Right ventricle myocardium superior (tissue), 1 donor: ENCODE data around the gene PAK3. TPM values are rescaled to one million over a fixed set of nuclear protein-coding genes. Genes with fewer than 3 reads are reported as not detected.

Experiments used
- ATAC-seq: fragments of 200-7000 bp; cut with Tn5 transposase; one replicate; pipeline ENCODE4 v1.9.1; 2020; ENCODE audit warnings: mild to moderate bottlenecking; ENCODE audit not compliant: poor library complexity
- DNase-seq: peaks from one replicate; pipeline ENCODE4 v3.0.0-alpha.2; 2020
- intact Hi-C: fragments of 100-400 bp; cut with DNase I; formaldehyde crosslinking; loops from one replicate; pipeline ENCODE4 v1.11.2; 2022
- total RNA-seq: library from RNA; stranded (reverse); fragmentation: NEBNext Ultra II Directional; extraction: Animal tissue kit (Norgen Biotek cat#: 25700); gene quantifications from one replicate; pipeline ENCODE4 v1.2.1, GENCODE V29; 2021
- donor health status: DM: no; HTN: yes; CAD: no; lungs with severe emphysema.

Gene PAK3
- total RNA-seq, 1 donor from 2014 or later, result 0.35 TPM

- intact Hi-C loops, result no loop called here
- ATAC-seq (no peak), DNase-seq (no peak)
These were observed 28.4 kb downstream of the PAK3 start for GRCh38 chrX:111124418-111124817.

- no peak for DNase-seq
- intact Hi-C loops, result no loop called here
- no peak for ATAC-seq
These were observed 31.0 kb downstream of the PAK3 start for GRCh38 chrX:111127038-111127437.

DNA sequence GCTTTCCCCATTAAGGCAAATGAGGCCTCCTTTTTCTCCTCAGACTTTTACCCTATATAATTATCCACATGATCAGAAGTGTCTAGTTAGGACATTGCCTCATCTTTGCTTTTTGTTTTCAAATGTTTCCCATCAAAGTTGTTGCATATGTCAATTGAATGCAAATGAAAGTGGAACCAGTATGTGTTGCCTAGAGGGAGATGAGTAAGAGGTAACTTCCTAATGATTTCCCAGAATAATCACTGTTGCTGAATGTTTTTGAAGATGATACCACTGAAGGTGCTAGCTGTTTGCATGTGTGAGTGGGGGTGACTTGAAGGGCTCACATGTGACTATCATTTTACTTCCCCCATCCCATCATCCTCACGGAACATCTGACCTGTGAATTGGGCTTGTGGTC lies 33.9 kb downstream of the PAK3 start:
- ATAC-seq (no peak), DNase-seq (no peak)
- intact Hi-C loops, result no loop called here

- DNase-seq (no peak), ATAC-seq (no peak)
- intact Hi-C loops, result no loop called here
These were observed 35.6 kb downstream of the PAK3 start for GRCh38 chrX:111131572-111131971.

DNA sequence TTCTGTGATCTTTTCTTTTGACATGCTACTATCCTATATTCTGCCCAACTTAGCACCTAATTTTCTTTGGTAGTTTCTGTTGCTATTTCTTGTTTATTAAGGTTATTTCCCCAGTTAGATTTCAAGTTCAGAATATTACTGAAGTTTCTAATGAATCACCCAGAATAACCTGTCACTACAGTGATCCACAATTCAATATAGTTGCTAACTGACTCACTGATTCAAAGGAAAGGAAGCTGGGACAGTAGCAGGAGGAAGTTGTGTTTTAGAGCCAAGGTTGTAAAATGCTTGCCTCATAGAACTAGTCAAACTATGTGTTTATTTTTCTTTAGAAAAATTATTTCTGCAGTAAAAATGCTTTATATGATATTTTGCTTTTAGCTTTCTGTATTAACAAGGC lies 37.4 kb downstream of the PAK3 start:
- ATAC-seq (no peak), DNase-seq (no peak)
- intact Hi-C loops, result no loop called here

DNA sequence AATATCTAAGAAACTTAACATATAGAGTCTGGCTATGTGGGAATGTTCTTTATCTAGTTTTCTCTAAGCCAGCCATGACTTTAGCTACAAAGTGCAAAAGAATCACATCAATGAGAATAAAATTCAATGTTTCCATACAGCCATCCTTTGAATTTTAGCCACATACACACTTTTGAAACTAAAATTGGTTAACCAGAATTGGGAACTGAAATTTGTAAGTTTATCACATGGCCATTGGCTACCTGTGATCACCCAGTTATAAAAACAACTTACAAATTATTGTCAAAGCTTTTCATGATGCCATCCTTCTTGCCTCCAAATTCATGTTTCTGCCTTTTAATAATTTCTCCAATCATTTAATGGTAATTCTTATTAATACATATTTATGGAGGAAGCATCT lies 49.9 kb downstream of the PAK3 start:
- DNase-seq (no peak), ATAC-seq (no peak)
- intact Hi-C loops, result no loop called here

DNA sequence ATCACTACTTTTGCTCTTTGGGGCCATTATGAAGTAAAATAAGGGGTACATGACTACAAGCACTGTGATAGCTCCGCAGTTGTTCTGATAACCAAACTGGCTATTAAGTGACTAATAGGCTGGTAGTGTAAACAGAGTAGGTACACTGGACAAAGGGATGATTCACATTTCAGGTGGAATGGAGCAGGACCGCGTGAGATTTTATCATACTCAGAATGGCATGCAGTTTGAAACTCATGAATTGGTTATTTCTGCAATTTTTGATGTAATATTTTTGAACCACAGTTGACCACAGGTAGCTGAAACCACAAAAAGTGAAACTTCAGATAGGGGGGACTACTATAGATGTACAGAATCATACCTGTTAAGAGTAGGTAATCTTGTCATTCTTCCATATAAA lies 55.8 kb downstream of the PAK3 start:
- no peak for ATAC-seq
- intact Hi-C loops, result no loop called here
- DNase-seq, result no peak

- ATAC-seq (no peak), DNase-seq (no peak)
- intact Hi-C loops, result no loop called here
These were observed 63.2 kb downstream of the PAK3 start for GRCh38 chrX:111159232-111159631.

DNA sequence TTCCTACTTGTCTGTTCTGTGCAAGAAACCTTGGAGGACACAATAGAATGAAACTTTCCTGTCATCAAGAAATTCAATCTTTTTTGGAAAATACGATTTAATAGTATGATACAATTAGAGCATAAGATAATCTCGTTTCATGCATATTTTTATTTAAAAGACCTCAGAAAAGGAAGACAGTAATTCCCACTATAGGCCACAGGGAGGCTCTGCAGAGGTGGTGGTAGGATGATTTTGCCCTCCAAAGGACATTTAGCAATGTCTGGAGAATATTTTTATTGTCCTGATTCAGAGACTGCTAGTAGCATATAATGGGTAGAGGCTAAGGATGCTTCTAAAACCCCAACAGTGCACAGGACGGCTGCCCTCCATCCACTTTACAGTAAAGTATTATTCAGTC lies 68.7 kb downstream of the PAK3 start:
- intact Hi-C loops, result no loop called here
- ATAC-seq (no peak), DNase-seq (no peak)

GRCh38 chrX:111165902-111166301 lies 69.9 kb downstream of the PAK3 start:
- ATAC-seq (no peak), DNase-seq (no peak)
- intact Hi-C loops, result no loop called here

- ATAC-seq (no peak), DNase-seq (no peak)
- intact Hi-C loops, result no loop called here
These were observed 71.3 kb downstream of the PAK3 start for GRCh38 chrX:111167334-111167733.

- ATAC-seq (no peak), DNase-seq (no peak)
- intact Hi-C loops, result no loop called here
These were observed 72.3 kb downstream of the PAK3 start for GRCh38 chrX:111168314-111168713.

GRCh38 chrX:111169141-111169540 lies 73.2 kb downstream of the PAK3 start:
- ATAC-seq (no peak), DNase-seq (no peak)
- intact Hi-C loops, result no loop called here

DNA sequence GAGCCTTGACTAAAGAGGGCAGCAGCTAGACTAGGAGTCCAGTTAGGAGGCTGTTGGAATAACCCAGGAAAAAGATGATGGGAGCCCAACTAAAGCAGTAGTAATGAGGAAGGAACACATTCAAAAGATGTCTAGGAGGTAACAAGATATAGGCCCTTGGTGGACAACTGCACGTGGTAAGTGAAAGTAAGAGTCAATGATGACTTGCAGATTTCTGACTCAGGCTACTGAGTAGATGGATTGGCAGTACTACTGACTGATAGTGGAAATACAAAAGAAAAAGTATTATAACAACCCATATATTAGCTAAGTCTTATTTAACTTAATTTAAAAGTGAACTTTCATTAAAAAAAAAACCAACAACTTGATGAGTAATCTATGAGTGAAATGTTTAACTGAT lies 74.0 kb downstream of the PAK3 start:
- intact Hi-C loops, result no loop called here
- no peak for ATAC-seq
- DNase-seq, result no peak

GRCh38 chrX:111180750-111181240 lies 84.8 kb downstream of the PAK3 start:
- ATAC-seq, result no peak
- DNase-seq, result no peak
- intact Hi-C loops, result no loop called here

- ATAC-seq, result no peak
- intact Hi-C loops, result no loop called here
- DNase-seq, result no peak
These were observed 86.0 kb downstream of the PAK3 start for GRCh38 chrX:111181951-111182350.

- ATAC-seq (no peak), DNase-seq (no peak)
- intact Hi-C loops, result no loop called here
These were observed 87.0 kb downstream of the PAK3 start for GRCh38 chrX:111182997-111183396.

- intact Hi-C loops, result no loop called here
- DNase-seq, result no peak
- no peak for ATAC-seq
These were observed 95.6 kb downstream of the PAK3 start for GRCh38 chrX:111191598-111191997.

GRCh38 chrX:111199505-111199904 lies 103.5 kb downstream of the PAK3 start:
- intact Hi-C loops, result no loop called here
- DNase-seq (no peak), ATAC-seq (no peak)

GRCh38 chrX:111200327-111200726 lies 104.3 kb downstream of the PAK3 start:
- no peak for DNase-seq
- intact Hi-C loops, result no loop called here
- no peak for ATAC-seq

DNA sequence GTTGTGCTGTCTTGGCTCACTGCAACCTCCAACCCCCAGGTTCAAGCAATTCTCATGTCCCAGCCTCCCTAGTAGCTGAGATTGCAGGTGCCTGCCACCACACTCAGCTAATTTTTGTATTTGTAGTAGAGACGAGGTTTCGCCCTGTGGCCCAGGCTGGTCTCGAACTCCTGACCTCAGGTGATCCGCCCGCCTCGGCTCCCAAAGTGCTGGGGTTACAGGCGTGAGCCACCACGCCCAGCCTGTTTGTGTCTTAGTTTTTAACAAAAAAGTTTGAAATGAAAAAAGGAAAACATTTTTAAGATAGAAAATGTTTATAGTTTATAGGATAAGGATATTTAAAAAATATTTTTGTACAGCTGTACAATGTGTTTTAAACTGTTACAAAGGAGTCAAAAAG lies 111.9 kb downstream of the PAK3 start:
- ATAC-seq (no peak), DNase-seq (no peak)
- intact Hi-C loops, result no loop called here
